ENCODE measurements around the gene SCN5A. TPM values are rescaled to one million over a fixed set of nuclear protein-coding genes. Genes with fewer than 3 reads are reported as not detected.

The SCN5A gene
- polyA plus RNA-seq, 1 donor from 2014 or later: not detected

GRCh38 chr3:38611866-38612265 lies 37.6 kb downstream of the SCN5A start:
- Histone ChIP-seq H3K27ac (ENCODE audit: low read length) (no peak overlapping the region), H3K36me3 (ENCODE audit: insufficient read depth, low read length) (no peaks in the 10 kb centered on the region), H4K20me1 (ENCODE audit: insufficient read depth) (no peaks in the 10 kb centered on the region), H3K9me2 (ENCODE audit: insufficient read depth, low read length) (no peaks in the 10 kb centered on the region), H3K9ac (ENCODE audit: low read length) (no peak overlapping the region), H3F3A (ENCODE audit: insufficient read depth, low read length, poor library complexity, severe bottlenecking) (no peaks in the 10 kb centered on the region), H3K4me3 (ENCODE audit: low read length) (no peak overlapping the region), H2AFZ (ENCODE audit: low read depth, low read length) (no peak overlapping the region), H3K79me2 (replicated peaks; ENCODE audit: insufficient read depth, low read length) (no peaks in the 10 kb centered on the region), H3K4me2 (ENCODE audit: low read length) (no peak overlapping the region), H3K9me3 (ENCODE audit: low read length) (no peaks in the 10 kb centered on the region), H3K27me3 (ENCODE audit: insufficient read depth, low read depth, low read length) (no peaks in the 10 kb centered on the region)
- TF ChIP-seq MXI1 (conservative IDR thresholded peaks at IDR 0.05; ENCODE audit: poor library complexity, severe bottlenecking): no peak
- TF ChIP-seq RAD21 (conservative IDR thresholded peaks at IDR 0.05): no peak
- no peak for TF ChIP-seq REST (IDR thresholded peaks at IDR 0.05; ENCODE audit: borderline replicate concordance)
- TF ChIP-seq POLR2AphosphoS5 (IDR thresholded peaks at IDR 0.05): no peak
- TF ChIP-seq EP300 (conservative IDR thresholded peaks at IDR 0.05; ENCODE audit: poor library complexity, severe bottlenecking): no peak
- TF ChIP-seq EZH2 (IDR thresholded peaks at IDR 0.05; ENCODE audit: borderline replicate concordance, insufficient read depth, low read length, poor library complexity, severe bottlenecking): no peak
- TF ChIP-seq SMC3 (conservative IDR thresholded peaks at IDR 0.05; ENCODE audit: poor library complexity): no peak
- TF ChIP-seq CTCF (IDR thresholded peaks at IDR 0.05; ENCODE audit: poor library complexity, severe bottlenecking): no peak
- TF ChIP-seq TAF1 (IDR thresholded peaks at IDR 0.05; ENCODE audit: low read depth): no peak

- no peak overlapping the region for H3K27ac ChIP-seq (ENCODE audit: low read length)
- no peaks in the 10 kb centered on the region for H3K79me2 ChIP-seq (replicated peaks; ENCODE audit: insufficient read depth, low read length)
- no peaks in the 10 kb centered on the region for H3K27me3 ChIP-seq (ENCODE audit: insufficient read depth, low read depth, low read length)
- H3K9me2 ChIP-seq (ENCODE audit: insufficient read depth, low read length): no peaks in the 10 kb centered on the region
- no peaks in the 10 kb centered on the region for H4K20me1 ChIP-seq (ENCODE audit: insufficient read depth)
- H3K4me2 ChIP-seq (ENCODE audit: low read length): no peak overlapping the region
- no peak overlapping the region for H3K4me3 ChIP-seq (ENCODE audit: low read length)
- H3K9ac ChIP-seq (ENCODE audit: low read length): no peak overlapping the region
- H3F3A ChIP-seq (ENCODE audit: insufficient read depth, low read length, poor library complexity, severe bottlenecking): no peaks in the 10 kb centered on the region
- H2AFZ ChIP-seq (ENCODE audit: low read depth, low read length): no peak overlapping the region
- no peak for TF ChIP-seq TAF1 (IDR thresholded peaks at IDR 0.05; ENCODE audit: low read depth)
- no peak for TF ChIP-seq SMC3 (conservative IDR thresholded peaks at IDR 0.05; ENCODE audit: poor library complexity)
- no peak for TF ChIP-seq EZH2 (IDR thresholded peaks at IDR 0.05; ENCODE audit: borderline replicate concordance, insufficient read depth, low read length, poor library complexity, severe bottlenecking)
- no peak for TF ChIP-seq MXI1 (conservative IDR thresholded peaks at IDR 0.05; ENCODE audit: poor library complexity, severe bottlenecking)
- no peak for TF ChIP-seq CTCF (IDR thresholded peaks at IDR 0.05; ENCODE audit: poor library complexity, severe bottlenecking)
- no peak for TF ChIP-seq EP300 (conservative IDR thresholded peaks at IDR 0.05; ENCODE audit: poor library complexity, severe bottlenecking)
- no peak for TF ChIP-seq POLR2AphosphoS5 (IDR thresholded peaks at IDR 0.05)
- no peak for TF ChIP-seq RAD21 (conservative IDR thresholded peaks at IDR 0.05)
- no peak for TF ChIP-seq REST (IDR thresholded peaks at IDR 0.05; ENCODE audit: borderline replicate concordance)
- no peaks in the 10 kb centered on the region for H3K36me3 ChIP-seq (ENCODE audit: insufficient read depth, low read length)
- no peaks in the 10 kb centered on the region for H3K9me3 ChIP-seq (ENCODE audit: low read length)
Measured at GRCh38 chr3:38610934-38611333, 38.6 kb downstream of the SCN5A start.

Measured in neural cell (in vitro differentiated cells).